ENCODE data around the gene PPP1R9A.

PPP1R9A gene

DNA sequence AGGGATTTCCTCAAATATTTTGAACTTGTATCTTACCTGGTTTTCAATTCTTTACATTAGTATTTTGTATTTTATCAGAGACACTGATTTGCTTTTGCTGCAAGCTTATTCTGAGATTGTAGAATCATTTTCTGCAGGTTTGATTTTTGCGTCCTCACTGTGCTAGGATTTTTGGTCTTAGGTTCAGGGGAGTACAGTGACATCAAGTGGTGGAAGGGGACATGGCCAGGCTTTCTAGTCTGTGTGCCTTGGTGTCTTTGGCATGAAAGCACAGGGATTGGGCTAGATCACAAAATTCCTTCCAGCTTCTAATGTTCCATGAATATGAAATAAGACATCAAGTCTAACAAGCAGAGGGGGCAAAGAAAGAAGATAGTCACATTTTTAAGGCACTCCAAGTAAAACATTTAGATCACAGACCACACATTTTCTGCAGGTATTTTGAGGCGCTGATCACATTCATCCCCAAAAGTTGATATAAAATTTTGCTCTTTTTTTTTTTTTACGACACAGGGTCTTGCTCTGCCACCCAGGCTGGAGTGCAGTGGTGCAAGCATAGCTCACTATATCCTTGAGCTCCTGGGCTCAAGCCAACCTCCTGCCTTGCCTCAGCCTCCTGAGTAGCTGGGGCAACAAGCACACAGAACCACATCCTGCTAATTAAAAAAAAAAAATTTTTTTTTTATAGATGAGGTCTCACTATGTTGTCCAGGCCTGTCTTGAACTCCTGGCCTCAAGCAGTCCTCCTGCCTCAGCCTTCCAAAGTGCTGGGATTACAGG is 292.6 kb downstream of the PPP1R9A start:
- no peak overlapping the region for H3K4me3 ChIP-seq (ENCODE audit: low read depth, low read length)
- peak; percentile 40 for DNase-seq (ENCODE audit: low read depth)
- TF ChIP-seq, protein P1, sequence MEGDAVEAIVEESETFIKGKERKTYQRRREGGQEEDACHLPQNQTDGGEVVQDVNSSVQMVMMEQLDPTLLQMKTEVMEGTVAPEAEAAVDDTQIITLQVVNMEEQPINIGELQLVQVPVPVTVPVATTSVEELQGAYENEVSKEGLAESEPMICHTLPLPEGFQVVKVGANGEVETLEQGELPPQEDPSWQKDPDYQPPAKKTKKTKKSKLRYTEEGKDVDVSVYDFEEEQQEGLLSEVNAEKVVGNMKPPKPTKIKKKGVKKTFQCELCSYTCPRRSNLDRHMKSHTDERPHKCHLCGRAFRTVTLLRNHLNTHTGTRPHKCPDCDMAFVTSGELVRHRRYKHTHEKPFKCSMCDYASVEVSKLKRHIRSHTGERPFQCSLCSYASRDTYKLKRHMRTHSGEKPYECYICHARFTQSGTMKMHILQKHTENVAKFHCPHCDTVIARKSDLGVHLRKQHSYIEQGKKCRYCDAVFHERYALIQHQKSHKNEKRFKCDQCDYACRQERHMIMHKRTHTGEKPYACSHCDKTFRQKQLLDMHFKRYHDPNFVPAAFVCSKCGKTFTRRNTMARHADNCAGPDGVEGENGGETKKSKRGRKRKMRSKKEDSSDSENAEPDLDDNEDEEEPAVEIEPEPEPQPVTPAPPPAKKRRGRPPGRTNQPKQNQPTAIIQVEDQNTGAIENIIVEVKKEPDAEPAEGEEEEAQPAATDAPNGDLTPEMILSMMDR (IDR thresholded peaks at IDR 0.05; ENCODE audit: insufficient read depth, low read depth, low read length, missing control alignments): peak; percentile 43

DNA sequence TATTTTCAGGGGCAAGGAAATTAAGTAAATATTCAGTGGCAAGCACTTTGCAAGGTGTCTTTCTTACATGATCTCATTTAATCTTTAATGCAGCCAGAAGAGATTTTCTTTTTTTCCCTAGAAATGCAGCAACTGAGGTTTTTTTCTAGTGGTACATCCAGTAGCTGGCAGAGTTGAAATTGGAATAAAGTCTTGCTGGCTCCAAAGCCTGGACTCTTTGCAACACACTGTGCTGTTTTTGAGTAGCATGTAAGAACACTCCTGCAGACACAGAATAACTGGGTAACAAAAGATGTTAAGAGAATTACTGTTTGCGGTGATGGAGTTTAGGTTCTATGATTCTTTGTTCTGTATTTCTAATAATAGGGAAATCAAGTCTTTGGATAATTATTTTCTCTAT is 293.3 kb downstream of the PPP1R9A start:
- TF ChIP-seq, protein P1 (IDR thresholded peaks at IDR 0.05; ENCODE audit: insufficient read depth, low read depth, low read length, missing control alignments): no peak

DNA sequence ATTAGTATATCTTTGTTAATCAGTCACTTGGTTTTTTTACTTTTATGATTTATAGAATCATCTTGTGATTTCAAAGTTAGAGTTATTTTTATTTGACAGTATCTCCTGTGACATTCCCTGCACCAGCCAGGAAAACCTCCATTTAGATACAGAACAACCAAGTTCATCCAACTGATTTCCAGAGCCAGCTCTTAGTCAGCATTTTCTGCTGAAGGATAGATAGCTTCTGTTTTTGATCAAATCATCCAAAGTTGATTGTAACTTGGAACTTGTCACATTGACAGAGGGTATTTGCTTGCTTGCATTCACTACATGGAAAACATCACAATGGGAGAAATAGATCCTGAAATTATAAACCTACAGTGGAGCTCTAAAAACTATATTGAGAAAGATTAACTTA is 294.3 kb downstream of the PPP1R9A start:
- H3K4me3 ChIP-seq (ENCODE audit: low read depth, low read length): no peak overlapping the region
- TF ChIP-seq, protein P1 (IDR thresholded peaks at IDR 0.05; ENCODE audit: insufficient read depth, low read depth, low read length, missing control alignments): no peak
- DNase-seq (ENCODE audit: low read depth): no peak

More for the DNA sequence above, 293.3 kb downstream of the PPP1R9A start:
- no peak for DNase-seq (ENCODE audit: low read depth)
- no peak overlapping the region for H3K4me3 ChIP-seq (ENCODE audit: low read depth, low read length)

DNA sequence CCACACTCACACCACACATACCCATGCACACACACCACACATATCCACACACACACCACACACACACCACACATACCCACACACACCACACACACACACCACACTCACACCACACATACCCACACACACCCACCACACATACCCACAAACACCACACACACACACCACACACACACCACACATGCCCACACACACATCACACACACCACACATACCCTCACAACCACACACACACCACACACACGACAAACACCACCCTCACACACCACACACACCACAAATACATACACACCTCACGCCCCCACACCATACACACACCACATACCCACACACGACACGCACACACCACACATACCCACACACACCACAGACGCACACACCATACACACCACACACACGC is 297.2 kb downstream of the PPP1R9A start:
- TF ChIP-seq, protein P1 (IDR thresholded peaks at IDR 0.05; ENCODE audit: insufficient read depth, low read depth, low read length, missing control alignments): no peak
- no peak overlapping the region for H3K4me3 ChIP-seq (ENCODE audit: low read depth, low read length)
- no peak for DNase-seq (ENCODE audit: low read depth)

DNA sequence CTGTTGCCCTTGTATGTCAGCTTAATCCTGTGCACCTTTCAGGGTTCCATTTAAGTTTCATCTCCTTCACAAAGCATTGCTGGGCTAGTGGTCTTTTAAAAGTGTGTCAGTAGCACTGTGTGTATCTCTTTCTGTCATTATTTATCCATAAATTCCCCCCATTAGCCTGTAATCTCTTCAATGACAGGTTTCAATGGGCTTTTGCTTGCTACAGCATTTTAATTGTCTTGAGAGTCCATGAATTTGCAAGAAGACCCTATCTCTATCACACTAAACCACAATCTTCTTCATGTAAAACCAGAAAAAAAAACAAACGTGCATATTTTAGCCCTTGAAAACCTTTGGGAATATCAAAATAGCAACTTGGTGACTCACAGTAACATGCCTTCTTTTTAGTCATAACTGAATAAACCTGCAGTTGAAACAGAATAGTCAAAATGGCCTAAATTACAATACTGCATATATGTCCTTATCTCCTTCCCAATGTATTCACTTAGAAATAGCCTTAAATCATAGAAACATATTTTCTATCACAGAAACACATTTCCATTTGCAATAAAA is 298.4 kb downstream of the PPP1R9A start:
- no peak overlapping the region for H3K4me3 ChIP-seq (ENCODE audit: low read depth, low read length)
- TF ChIP-seq, protein P1 (IDR thresholded peaks at IDR 0.05; ENCODE audit: insufficient read depth, low read depth, low read length, missing control alignments): no peak
- DNase-seq (ENCODE audit: low read depth): no peak

DNA sequence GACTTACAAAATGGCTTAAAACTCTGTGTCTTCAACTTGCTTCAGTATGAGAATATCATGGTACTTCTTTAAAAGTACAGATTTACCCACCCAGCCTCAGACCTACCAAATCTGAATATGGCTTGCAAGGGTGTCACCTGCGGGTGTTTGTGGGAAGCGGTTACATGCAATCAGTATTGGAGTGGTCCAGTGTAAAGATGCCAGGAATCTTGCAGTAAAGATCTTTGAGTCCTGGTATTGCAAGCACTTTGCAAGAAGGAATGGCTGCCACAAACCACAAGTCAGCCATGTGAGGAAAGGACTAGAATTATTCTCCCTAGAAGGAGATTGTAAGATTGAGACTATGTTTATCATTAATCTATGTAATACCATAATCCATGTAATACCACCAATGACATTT is 301.9 kb downstream of the PPP1R9A start:
- TF ChIP-seq, protein P1 (IDR thresholded peaks at IDR 0.05; ENCODE audit: insufficient read depth, low read depth, low read length, missing control alignments): no peak
- DNase-seq (ENCODE audit: low read depth): no peak
- no peak overlapping the region for H3K4me3 ChIP-seq (ENCODE audit: low read depth, low read length)

Data from GM12865 (cell line).